Activated CD4-positive, CD25-positive, alpha-beta regulatory T cell (primary cell): ENCODE results near the gene ANKIB1.

Experiments
- DNase-seq, 4 experiments: peaks; one replicate each; lab custom pipeline; 2025; lab: John Stamatoyannopoulos, UW

Gene ANKIB1

GRCh38 chr7:92266415-92267241 lies 20.9 kb downstream of the ANKIB1 start:
- DNase-seq = no peak

GRCh38 chr7:92268921-92269320 lies 23.1 kb downstream of the ANKIB1 start:
- DNase-seq = no peak

GRCh38 chr7:92275327-92275726 lies 29.6 kb downstream of the ANKIB1 start:
- DNase-seq = no peak

DNA sequence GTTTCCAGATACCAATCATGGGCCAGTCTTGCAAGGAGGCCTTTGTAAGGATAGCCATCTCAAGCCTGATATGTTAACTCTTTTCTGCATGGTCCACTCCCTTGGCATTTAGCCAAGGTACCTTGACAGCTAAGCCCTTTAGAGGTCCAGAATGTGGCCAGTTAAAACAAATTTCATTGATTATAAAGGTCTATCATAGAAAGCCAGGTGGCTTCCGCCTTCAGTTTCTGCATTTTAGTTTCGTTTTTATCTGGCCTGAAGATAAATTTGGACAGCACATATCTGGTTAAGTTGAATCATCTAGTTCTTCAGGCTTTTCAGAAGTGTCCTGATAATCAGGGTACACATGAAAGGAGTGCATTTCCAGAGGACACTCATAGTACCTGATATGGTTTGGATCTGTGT lies 30.7 kb downstream of the ANKIB1 start:
- DNase-seq = no peak

- DNase-seq = no peak
Measured at GRCh38 chr7:92279396-92280031, 33.7 kb downstream of the ANKIB1 start.

- DNase-seq = no peak
Measured at GRCh38 chr7:92281031-92281430, 35.3 kb downstream of the ANKIB1 start.

GRCh38 chr7:92282221-92282814 lies 36.5 kb downstream of the ANKIB1 start:
- no peak for DNase-seq

- DNase-seq = no peak
Measured at GRCh38 chr7:92282930-92283329, 37.2 kb downstream of the ANKIB1 start.

DNA sequence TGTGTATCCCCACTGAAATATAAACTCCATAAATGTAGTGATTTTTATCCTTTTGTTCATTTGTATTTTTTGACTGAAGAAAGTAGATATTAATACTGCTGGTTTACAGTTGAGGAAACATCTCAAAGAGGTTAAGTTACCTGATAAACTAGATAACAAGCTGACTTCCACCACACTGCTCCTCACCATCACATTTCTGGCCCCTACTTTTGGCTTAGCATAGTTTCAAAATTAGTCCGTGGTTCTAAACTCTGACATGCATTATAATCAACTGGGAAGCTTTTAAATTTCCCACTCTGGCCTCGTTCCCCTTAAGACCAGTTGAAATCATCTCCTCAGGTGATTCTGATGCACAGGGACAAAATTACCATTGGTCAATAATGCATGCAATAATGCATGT lies 43.5 kb downstream of the ANKIB1 start:
- DNase-seq = no peak

DNA sequence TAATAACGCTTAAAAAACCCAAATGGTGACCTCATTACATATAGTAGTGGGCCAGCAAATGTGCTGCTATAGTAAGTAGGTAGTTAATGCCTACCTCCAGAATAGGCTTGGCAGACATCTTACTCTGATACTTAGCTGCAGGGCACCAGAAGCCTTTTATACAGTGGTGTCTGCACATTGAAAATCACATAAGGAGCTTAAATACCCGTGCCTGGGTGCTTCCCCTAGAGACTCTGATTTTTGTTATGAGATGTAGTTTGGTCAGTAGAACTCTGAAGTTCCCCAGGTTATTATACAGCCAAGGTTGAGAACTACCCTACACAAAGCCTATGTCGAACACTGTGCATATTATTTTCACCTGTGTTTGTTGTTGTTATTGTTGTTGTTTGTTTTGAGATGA lies 47.2 kb downstream of the ANKIB1 start:
- DNase-seq = no peak

DNA sequence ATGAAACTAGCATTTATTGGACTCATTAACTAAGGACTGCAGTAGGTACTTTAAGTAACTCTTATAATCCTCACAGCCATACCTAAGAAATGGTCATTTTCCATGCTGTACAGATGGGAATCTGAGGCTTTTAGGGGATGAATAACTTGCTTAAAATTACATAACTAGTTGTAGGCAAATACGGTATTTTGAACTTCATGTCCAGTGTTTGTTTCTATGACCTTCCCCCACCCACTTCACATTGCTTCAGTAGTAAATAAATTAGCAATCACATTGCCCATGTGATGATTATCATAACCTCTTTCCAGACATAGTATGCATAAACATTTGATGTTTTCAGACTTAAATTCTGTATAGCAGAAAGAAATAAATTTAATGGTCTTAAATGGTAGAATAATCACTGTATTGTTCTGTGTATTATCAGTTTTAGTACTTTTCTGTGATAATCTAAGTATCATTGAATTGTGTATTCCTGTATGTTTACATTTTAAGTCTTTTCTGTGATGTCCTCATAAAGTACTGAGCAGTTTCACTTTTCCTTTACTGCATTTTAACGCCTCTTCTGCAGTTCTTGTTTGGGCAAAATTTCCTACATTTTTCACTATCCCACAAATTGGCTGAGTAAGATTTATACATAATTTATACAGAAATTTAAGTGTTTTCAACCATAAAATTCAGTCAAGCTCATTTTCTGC lies 48.3 kb downstream of the ANKIB1 start:
- no peak for DNase-seq

- DNase-seq = no peak
Measured at GRCh38 chr7:92295391-92295790, 49.6 kb downstream of the ANKIB1 start.

- DNase-seq = no peak
Measured at GRCh38 chr7:92296235-92296634, 50.5 kb downstream of the ANKIB1 start.

GRCh38 chr7:92296880-92297445 lies 51.2 kb downstream of the ANKIB1 start:
- DNase-seq = no peak

GRCh38 chr7:92297736-92298135 lies 52.0 kb downstream of the ANKIB1 start:
- DNase-seq = no peak

DNA sequence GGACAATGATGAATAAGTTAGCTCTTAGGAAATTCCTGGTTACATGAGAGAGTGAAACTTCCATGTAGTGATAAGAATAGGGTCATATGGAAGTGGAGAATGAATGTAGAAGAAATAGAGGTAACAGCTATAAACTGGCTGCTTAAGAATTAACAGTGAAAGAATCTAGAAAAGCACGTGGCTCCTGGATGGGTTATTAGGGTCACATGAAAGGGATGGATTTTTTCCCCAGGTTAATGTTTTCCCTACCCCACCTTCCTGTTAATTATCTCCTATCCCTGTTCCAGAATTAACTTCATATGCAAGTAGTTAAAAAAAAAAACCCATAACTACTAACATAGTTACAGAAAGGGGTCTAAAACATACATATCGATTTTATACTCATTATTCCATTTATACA lies 58.0 kb downstream of the ANKIB1 start:
- DNase-seq = no peak

DNA sequence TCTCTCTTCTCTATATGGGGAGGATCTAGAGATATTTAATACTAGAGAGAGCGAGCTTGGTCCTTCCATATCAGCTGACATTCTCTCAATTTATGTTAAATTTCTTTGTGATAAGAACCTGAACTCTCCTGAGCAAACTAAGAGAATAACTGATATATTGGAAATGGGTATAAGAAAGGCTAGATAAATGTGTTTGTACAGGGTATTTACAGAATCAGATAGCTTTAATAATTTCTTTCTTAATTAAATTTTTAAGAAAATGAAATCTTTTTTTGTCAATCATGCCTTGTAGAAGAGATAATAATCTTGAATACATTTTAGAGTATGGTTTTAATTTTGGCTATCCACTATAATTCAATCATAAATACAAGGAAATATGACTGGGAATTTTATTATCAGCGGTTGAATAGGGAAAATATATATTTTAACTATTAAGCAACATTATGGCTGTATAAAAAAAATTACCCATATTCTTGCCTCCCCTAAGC lies 58.7 kb downstream of the ANKIB1 start:
- no peak for DNase-seq

DNA sequence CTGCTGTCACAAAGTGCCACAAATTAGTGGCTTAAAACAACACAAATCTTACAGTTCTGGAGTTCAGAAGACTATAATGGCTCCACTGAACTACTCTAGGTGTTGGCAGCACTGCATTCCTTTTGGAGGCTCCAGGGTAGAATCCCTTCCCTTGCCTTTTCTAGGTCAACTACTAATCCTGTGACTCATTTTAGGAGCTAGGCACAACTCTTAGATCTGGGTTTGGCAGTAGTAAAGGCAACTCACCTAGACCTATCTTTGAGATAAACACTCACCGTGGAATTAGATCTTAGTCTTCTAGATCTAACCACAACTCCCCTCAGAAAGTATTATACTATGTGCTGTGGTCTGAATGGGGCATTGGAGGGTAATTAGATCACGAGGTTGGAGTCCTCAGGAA lies 60.4 kb downstream of the ANKIB1 start:
- no peak for DNase-seq

DNA sequence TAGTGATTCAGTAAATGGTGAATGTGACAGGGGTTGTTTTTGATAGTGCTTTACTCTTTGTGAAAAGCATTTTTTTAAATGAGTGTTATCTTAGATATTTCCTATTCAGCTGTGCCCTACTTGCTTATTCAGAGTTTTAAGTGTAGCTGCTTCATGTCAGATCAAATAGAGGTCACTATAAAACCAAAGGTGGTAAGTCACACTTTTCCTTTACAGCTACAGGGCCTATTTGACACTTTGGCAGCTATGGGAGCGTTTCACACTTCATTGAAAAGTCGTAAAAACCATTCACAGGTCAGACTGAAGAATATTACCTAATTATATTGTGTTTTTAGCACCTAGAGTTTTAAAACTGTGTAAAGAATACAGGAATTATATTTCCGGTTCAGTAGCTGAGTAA lies 67.3 kb downstream of the ANKIB1 start:
- no peak for DNase-seq

- DNase-seq = no peak
Measured at GRCh38 chr7:92319243-92319642, 73.5 kb downstream of the ANKIB1 start.

GRCh38 chr7:92325173-92325572 lies 79.4 kb downstream of the ANKIB1 start:
- DNase-seq = no peak

- no peak for DNase-seq
Measured at GRCh38 chr7:92325858-92326257, 80.1 kb downstream of the ANKIB1 start.
